ENCODE data around the gene OGFOD3.

DNA sequence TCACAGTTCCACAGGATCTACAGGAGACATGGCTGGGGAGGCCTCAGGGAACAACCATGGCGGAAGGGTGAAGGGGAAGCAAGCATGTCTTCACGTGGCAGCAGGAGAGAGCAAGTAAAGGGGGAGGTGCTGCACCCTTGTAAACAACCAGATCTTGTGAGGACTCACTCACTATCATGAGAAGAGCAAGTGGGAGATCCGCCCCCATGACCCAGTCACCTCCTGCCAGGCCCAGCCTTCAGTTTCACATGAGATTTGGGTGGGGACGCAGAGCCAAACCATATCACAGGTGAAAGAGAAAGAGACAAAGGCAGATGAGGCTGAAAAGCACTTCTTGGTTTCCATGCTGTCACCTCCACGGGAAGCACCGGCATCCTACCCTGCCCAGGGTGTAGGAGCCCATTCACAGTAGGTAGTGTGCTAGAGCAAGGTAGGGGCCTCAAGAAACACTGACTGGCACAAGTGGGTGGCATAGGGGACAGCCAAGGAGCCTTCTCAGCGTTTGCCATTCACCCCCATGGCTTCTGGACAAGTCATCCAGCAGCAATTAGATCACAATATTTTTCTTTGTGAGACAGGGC is 46.7 kb upstream of the OGFOD3 start:
- TF ChIP-seq, protein P1, sequence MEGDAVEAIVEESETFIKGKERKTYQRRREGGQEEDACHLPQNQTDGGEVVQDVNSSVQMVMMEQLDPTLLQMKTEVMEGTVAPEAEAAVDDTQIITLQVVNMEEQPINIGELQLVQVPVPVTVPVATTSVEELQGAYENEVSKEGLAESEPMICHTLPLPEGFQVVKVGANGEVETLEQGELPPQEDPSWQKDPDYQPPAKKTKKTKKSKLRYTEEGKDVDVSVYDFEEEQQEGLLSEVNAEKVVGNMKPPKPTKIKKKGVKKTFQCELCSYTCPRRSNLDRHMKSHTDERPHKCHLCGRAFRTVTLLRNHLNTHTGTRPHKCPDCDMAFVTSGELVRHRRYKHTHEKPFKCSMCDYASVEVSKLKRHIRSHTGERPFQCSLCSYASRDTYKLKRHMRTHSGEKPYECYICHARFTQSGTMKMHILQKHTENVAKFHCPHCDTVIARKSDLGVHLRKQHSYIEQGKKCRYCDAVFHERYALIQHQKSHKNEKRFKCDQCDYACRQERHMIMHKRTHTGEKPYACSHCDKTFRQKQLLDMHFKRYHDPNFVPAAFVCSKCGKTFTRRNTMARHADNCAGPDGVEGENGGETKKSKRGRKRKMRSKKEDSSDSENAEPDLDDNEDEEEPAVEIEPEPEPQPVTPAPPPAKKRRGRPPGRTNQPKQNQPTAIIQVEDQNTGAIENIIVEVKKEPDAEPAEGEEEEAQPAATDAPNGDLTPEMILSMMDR (conservative IDR thresholded peaks at IDR 0.05 in 1 of 2, IDR thresholded peaks at IDR 0.05 in 1 of 2; ENCODE audit: extremely low read depth in 1 of 2, insufficient read depth in 1 of 2, low read depth in 1 of 2, low read length in 2 of 2): no peak
- no peak for TF ChIP-seq EZH2 (IDR thresholded peaks at IDR 0.05; ENCODE audit: borderline replicate concordance, low read length)

Measured in mammary epithelial cell (primary cell).